Right cardiac atrium (tissue), 5 donors: ENCODE measurements around the gene FAHD1. TPM values are rescaled to one million over a fixed set of nuclear protein-coding genes. Genes with fewer than 3 reads are reported as not detected.

Source experiments
- ATAC-seq, 2 donors: fragments of 200-7000 bp; cut with Tn5 transposase; one replicate each; pipeline versions ENCODE4 v1.8.0 to v1.9.1; 2020; ENCODE audit warnings: moderate library complexity in 2 of 2, mild to moderate bottlenecking in 1 of 2
- DNase-seq, 3 donors: peaks; one replicate each; pipeline ENCODE4 v3.0.0-alpha.2; 2020
- H3K27ac ChIP-seq: one replicate; pipeline ENCODE4 v1.5.1; 2013; ENCODE audit warnings: mild to moderate bottlenecking, low read length, control low read depth, moderate library complexity
- H3K27me3 ChIP-seq: one replicate; pipeline ENCODE4 v1.6.1; 2013; ENCODE audit not compliant: control insufficient read depth, insufficient read depth
- H3K4me1 ChIP-seq: one replicate; pipeline ENCODE4 v1.6.1; 2013; ENCODE audit warnings: low read length; ENCODE audit not compliant: control insufficient read depth, insufficient read depth
- H3K4me3 ChIP-seq: one replicate; pipeline ENCODE4 v1.5.1; 2013; ENCODE audit warnings: low read length, control low read depth
- H3K9me3 ChIP-seq: one replicate; pipeline ENCODE4 v1.6.1; 2013; ENCODE audit warnings: low read length; ENCODE audit not compliant: control insufficient read depth
- WGBS: extraction: QIAGEN DNeasy Blood & Tissue Kit; methylation state at CpG from one replicate; pipeline ENCODE4 v1.1.7; 2013; 5-methylcytosine and 5-hydroxymethylcytosine counted together
- intact Hi-C, 4 donors: fragments of 100-400 bp; cut with DNase I; formaldehyde crosslinking; loops; one replicate each; pipeline versions ENCODE4 v1.11.0 to v1.14.0; 2022 to 2023
- polyA plus RNA-seq: library from polyadenylated mRNA; stranded (reverse); fragments of 200-250 nt; gene quantifications from one replicate; pipeline ENCODE4 v1.2.3, GENCODE V29; 2013
- total RNA-seq, 4 donors: library from RNA; stranded (reverse); fragmentation: NEBNext Ultra II Directional; extraction: Animal tissue kit (Norgen Biotek cat#: 25700); gene quantifications; one replicate each; pipeline ENCODE4 v1.2.1, GENCODE V29; 2021
- donor health status: healthy with polysubstance abuse.
- donor health status: DM: no; HTN: yes; CAD: no.
- donor health status: DM: no; HTN: no; CAD: no.
- donor health status: DM: no; HTN: yes; CAD: no; lungs with severe emphysema.
- donor health status: DM: yes; HTN: yes; CAD: no.

FAHD1 gene
- total and polyA plus RNA-seq, 5 donors: 18.8 to 46.4 (median 23.2) TPM

DNA sequence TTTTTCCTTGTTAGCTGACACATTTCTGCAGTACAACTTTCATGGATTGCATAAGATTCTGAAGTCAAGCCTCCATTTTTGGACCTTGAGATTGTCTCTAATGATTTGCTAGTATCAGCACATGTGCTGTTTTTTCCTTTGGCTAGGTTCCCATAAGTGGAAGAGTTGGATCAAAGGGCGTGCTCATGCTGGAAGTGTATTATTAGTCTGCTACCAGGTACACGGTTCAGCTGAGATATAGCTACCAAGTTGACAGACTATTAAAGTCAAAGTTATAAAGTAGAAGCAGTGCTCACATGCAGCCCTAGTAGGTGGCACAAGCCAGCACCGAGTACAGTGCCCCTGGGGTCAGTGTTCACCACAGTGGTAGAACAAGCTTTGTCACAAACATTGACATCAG is 3.2 kb downstream of the FAHD1 start:
- Histone ChIP-seq H3K27me3 (no peaks in the 10 kb centered on the region), H3K27ac (no peak overlapping the region), H3K9me3 (no peaks in the 10 kb centered on the region), H3K4me1 (no peaks in the 10 kb centered on the region), H3K4me3 (no peak overlapping the region)
- ATAC-seq (no peak), DNase-seq (no peak)
- WGBS: 48% methylated on average over 3 of the region's 3 CpGs
- intact Hi-C loops: no loop called here

DNA sequence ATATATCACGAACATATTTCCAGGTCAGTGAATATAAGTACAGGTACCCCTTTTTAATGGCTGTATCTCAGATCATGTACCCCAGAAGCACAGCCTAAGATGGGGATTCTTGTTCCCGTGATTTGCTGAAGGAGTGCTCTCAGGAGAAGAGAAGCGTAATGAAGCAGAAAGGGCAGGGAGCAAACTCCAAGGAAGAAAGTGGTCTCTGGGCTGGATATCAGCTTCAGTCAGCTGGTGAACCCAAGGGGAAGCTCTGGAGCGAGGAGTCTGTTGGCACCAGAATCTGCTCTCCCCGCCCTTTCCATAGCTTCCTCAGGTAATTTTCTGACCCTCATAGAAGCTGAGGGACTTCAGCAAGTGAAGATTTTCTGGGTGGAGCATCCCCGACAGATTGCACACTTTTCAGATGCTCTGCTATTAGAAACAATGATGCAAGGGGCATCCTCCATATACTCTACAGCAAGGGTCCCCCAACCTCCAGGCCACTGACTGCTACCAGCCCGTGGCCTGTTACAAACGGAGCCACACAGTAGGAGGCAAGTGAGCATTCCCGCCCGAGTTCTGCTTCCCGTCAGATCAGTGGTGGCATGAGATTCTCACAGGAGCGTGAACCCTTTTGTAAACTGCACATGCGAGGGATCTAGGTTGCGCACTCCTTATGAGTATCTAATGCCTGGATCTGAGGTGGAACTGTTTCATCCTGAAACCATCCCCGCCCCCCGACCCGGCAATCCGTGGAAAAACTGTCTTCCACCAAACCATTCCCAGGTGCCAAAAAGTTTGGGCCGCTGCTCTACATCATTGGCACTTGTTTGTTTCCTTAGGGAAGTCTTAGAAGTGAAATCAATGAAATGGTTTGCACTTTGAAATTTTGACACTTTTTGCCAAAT is 4.4 kb downstream of the FAHD1 start:
- no peak for ATAC-seq
- H3K27me3 ChIP-seq: no peaks in the 10 kb centered on the region
- H3K4me3 ChIP-seq: no peak overlapping the region
- H3K9me3 ChIP-seq: no peaks in the 10 kb centered on the region
- H3K27ac ChIP-seq: no peak overlapping the region
- DNase-seq: no peak
- intact Hi-C loops: no loop called here
- no peaks in the 10 kb centered on the region for H3K4me1 ChIP-seq
- 76% methylated on average over 19 of the region's 19 CpGs for WGBS

DNA sequence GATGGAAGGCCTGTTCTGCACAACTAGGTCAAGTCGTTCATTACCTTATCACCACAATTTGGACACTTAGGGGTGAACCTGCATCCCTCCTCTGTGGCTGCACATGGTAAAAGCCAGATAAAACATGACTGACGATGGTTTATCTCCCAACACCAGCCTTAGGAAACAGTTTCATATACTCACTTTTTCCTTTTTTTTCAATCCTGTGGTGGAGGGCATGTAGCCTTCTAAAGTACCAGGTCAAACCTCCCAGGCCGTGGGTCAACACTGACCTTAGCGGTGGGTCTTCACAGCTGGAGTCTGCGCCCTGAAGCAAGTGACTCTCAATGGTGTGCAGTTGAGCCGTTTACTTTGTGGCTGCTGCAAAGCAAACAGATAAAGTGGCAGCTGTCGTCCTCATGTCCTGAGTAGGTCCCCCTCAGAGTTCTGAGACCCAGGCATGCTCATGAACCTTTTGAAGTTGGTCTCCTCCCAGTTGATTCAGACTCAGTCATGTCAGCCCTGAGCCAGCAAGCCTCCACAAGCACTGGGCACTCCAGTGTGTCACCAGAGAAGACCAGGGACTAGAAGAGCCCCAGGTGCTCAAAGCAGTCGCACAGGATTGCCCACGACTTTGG is 5.9 kb downstream of the FAHD1 start:
- 64% methylated on average over 9 of the region's 9 CpGs for WGBS
- Histone ChIP-seq H3K27me3 (no peaks in the 10 kb centered on the region), H3K9me3 (no peaks in the 10 kb centered on the region), H3K4me1 (no peaks in the 10 kb centered on the region), H3K27ac (no peak overlapping the region), H3K4me3 (no peak overlapping the region)
- ATAC-seq: no peak
- intact Hi-C loops: no loop called here
- no peak for DNase-seq

DNA sequence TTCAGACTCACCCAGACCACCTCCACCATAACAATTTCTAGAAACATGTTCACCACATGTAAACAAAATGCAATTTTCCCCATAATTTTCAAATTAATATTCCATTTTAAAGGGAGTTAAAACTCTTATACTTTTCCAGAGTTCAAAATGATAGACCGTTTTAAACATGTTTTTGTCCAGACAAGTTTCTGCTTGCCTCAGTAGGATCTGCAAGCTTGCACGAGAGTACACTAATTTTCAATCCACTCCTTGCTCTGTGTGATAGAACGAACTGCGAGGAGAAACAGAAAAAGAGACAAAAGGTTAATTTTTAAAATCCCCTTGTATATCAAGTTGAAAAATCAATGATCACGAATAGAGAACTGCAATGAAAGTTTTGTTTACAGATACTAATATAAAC is 7.1 kb downstream of the FAHD1 start:
- no peak overlapping the region for H3K4me3 ChIP-seq
- H3K27me3 ChIP-seq: no peaks in the 10 kb centered on the region
- no peak for ATAC-seq
- intact Hi-C loops: no loop called here
- no peak for DNase-seq
- 86% methylated on average over 5 of the region's 5 CpGs for WGBS
- H3K4me1 ChIP-seq: no peaks in the 10 kb centered on the region
- H3K27ac ChIP-seq: no peak overlapping the region
- H3K9me3 ChIP-seq: no peaks in the 10 kb centered on the region

DNA sequence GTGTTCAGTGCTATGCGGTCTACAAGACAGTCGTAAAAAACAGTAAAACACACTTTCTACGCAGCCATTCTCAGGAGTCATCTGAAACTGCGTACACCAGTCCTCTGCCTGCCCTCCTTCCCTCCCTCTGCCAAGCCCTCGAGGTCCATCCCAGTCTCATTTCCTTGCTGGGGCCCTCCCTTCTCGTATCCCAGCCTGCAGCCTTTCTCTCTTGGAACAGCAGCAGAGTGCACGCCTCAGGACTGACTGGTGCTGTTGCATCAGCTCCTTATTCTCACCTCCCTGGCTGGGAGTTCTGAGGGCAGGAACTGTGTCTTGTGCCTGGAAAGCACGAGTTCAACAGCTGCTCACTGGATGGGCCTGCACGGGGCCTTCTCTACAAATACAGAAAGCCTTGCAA is 12.5 kb downstream of the FAHD1 start:
- 61% methylated on average over 9 of the region's 9 CpGs for WGBS
- intact Hi-C loops: no loop called here
- H3K27me3 ChIP-seq: no peaks in the 10 kb centered on the region
- no peak for ATAC-seq
- no peaks in the 10 kb centered on the region for H3K9me3 ChIP-seq
- no peaks in the 10 kb centered on the region for H3K4me1 ChIP-seq
- no peak overlapping the region for H3K4me3 ChIP-seq
- DNase-seq: no peak
- no peak overlapping the region for H3K27ac ChIP-seq

DNA sequence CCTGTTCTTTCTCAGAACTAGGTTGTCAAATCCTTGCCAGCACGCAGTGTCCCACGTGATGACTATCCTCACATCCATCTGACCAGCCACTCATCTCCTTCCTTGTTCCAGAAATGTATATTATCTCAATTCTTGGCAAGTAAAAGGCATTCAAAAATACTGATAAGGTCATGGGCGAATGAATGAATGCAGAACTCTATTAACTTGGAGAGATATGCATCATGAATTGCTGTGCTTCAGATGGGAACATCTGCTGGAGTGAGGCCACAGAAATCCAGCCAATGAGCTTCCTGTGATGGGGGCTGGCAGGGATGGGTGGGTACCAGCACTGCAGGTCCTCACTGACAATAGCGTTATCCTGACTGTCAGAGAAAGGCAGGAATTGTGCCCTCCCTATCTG is 19.0 kb downstream of the FAHD1 start:
- 31% methylated on average over 4 of the region's 4 CpGs for WGBS
- ATAC-seq: no peak
- no peaks in the 10 kb centered on the region for H3K9me3 ChIP-seq

DNA sequence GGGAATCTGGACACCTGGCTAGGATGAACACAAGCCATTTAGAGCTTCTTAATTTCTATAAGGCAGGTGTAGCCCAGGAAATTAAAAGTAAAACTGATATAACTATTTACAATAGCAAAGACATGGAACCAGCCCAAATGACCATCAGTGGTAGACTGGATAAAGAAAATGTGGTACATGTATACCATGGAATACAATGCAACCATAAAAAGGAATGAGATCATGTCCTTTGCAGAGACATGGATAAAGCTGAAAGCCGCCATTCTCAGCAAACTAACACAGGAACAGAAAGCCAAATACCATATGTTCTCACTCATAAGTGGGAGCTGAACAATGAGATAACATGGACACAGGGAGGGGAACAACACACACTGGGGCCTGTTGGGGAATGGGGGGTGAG is 19.4 kb downstream of the FAHD1 start:
- 45% methylated on average over 1 of the region's 1 CpG for WGBS
- no peak for ATAC-seq
- intact Hi-C loops: no loop called here
- Histone ChIP-seq H3K9me3 (no peaks in the 10 kb centered on the region), H3K27ac (no peak overlapping the region), H3K27me3 (no peaks in the 10 kb centered on the region), H3K4me3 (no peak overlapping the region), H3K4me1 (no peaks in the 10 kb centered on the region)
- no peak for DNase-seq

More for the DNA sequence above, 19.0 kb downstream of the FAHD1 start:
- Histone ChIP-seq H3K27me3 (no peaks in the 10 kb centered on the region), H3K4me3 (no peak overlapping the region), H3K4me1 (no peaks in the 10 kb centered on the region), H3K27ac (no peak overlapping the region)
- DNase-seq: no peak
- intact Hi-C loops: no loop called here

DNA sequence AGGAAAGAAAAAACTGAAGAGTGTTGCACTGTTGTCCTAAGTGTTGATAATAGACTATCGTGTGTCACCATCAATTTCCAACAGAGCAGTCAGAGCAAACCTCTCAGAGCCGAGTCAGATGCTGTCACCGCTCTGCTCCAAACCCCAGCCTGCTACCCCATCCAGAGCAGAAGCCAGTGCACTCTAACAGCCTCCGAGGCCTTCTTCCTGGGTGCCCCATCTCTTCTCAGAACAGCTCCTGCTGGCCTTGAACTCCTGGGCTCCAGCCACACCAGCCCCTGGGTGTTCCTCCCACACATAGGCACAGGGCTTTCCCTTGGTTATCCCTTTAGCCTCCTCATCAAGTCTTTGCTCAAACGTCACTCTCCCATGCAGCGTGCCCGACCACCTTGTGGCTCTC is 24.0 kb downstream of the FAHD1 start:
- H3K27me3 ChIP-seq: no peaks in the 10 kb centered on the region
- no peak for DNase-seq
- H3K4me1 ChIP-seq: no peaks in the 10 kb centered on the region
- ATAC-seq: no peak
- WGBS: 72% methylated on average over 7 of the region's 7 CpGs
- H3K4me3 ChIP-seq: no peak overlapping the region
- H3K27ac ChIP-seq: no peak overlapping the region
- intact Hi-C loops: no loop called here
- no peaks in the 10 kb centered on the region for H3K9me3 ChIP-seq

DNA sequence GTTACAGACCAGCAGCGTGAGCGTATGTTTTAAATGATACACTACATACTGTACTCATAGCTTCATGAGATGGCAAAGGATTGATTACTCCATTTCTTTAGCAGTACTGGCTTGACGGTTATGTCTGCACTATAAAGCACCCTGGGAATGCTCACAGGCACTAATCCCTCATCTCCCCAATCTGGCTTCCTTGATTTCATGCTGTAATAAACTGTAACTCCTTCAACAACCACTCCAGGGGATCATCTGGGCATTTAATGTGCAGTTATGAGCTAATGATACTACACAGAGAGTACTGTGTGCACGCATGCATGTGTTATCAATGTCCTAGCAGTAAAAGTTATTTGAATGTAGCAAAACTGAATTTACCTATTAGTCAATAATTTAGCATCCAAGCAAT is 24.8 kb downstream of the FAHD1 start:
- Histone ChIP-seq H3K27me3 (no peaks in the 10 kb centered on the region), H3K4me3 (no peak overlapping the region), H3K4me1 (no peaks in the 10 kb centered on the region), H3K27ac (no peak overlapping the region), H3K9me3 (no peaks in the 10 kb centered on the region)
- intact Hi-C loops: no loop called here
- no peak for DNase-seq
- WGBS: 64% methylated on average over 4 of the region's 4 CpGs
- ATAC-seq: no peak

DNA sequence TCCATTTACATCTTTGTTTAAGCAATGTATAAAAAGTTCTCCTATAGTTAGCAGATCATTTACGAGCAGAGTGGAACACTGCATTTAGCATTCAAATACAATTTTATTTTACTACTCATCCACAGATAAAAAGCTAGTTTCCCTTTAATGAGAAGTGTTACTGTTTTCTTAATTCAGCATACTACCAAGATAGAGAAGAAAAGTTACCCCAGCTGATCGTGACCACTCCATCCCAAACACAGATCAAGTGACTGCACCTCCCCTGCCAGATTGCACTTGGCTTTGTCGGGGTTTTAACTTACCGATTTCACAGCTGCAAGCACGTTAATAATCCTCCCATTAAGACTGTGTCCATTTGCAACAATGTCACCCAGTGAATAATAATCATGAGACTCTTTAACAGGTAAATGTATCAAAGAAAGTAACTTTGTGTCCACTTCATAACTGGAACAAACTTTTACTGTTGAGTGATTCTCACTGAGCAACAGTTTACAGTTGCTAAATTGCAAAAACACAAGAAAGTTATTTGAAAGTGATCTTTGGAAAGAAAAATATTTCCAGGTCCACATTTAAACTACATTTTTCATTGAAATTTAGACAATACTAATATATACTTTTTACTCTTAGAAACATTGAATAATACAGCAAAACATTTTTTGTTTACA is 30.6 kb downstream of the FAHD1 start:
- intact Hi-C loops: no loop called here
- H3K4me1 ChIP-seq: no peaks in the 10 kb centered on the region

DNA sequence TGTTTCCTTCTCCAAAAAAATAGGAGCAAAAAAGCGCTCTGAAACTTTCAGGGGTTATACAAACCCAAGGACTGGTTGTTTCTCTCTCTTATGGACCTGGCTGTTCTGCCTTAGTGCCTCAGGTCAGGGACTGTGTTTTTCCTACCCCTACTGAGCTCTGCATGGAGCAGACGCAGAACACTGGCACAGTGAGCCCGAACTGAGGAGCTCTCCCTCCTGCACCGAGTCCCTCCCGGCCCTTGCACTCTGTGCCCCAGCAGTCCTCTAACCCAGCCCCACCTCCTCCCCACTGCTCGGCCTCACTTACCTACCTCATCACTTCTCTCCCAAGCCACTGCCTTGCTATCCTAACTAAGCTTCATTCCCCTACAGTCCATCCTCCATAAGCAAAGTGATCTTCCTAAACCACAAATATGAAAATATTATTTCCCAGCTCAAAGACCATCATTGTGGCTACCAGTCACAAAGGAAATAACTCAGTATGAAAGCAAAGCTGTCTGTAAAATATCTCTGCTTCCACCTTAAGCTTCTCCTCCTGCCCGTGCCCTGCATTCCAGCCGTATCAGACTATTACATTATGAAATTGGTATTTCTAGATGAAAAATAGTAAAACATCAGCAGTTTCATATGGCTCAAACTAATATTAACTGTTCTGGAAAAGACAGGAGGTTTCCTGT is 31.3 kb downstream of the FAHD1 start:
- ATAC-seq: no peak
- no peaks in the 10 kb centered on the region for H3K4me1 ChIP-seq
- H3K27ac ChIP-seq: no peak overlapping the region
- H3K4me3 ChIP-seq: no peak overlapping the region
- no peak for DNase-seq
- 20% methylated on average over 8 of the region's 8 CpGs for WGBS
- intact Hi-C loops: no loop called here
- no peaks in the 10 kb centered on the region for H3K27me3 ChIP-seq
- no peaks in the 10 kb centered on the region for H3K9me3 ChIP-seq

More for the DNA sequence above, 30.6 kb downstream of the FAHD1 start:
- H3K4me3 ChIP-seq: no peak overlapping the region
- no peaks in the 10 kb centered on the region for H3K27me3 ChIP-seq
- no peaks in the 10 kb centered on the region for H3K9me3 ChIP-seq
- no peak overlapping the region for H3K27ac ChIP-seq
- DNase-seq: no peak
- 46% methylated on average over 5 of the region's 5 CpGs for WGBS
- no peak for ATAC-seq
